ENCODE results near the gene ECM2. TPM values are rescaled to one million over a fixed set of nuclear protein-coding genes. Genes with fewer than 3 reads are reported as not detected.

The ECM2 gene
- total and polyA plus RNA-seq, 2 donors (not counting 1 experiment from before 2014, with no cell fraction given), result 6.8 to 17.2 TPM

- no peaks in the 10 kb centered on the region for H3K27me3 ChIP-seq (ENCODE audit: control insufficient read depth, insufficient read depth, low read length)
- H3K27ac ChIP-seq (ENCODE audit: insufficient read depth, low read length), result no peak overlapping the region
- H3K4me3 ChIP-seq (replicated peaks in 1 of 4; ENCODE audit: control extremely low read depth in 1 of 4, insufficient read depth in 1 of 4, low read depth in 3 of 4, low read length in 4 of 4), result no peak overlapping the region
- no peak overlapping the region for H2AFZ ChIP-seq (ENCODE audit: low read length)
- H3K9me3 ChIP-seq (ENCODE audit: control insufficient read depth, insufficient read depth, low read depth, low read length), result no peaks in the 10 kb centered on the region
- H3K9ac ChIP-seq (ENCODE audit: insufficient read depth, low read length), result no peak overlapping the region
- H3K4me2 ChIP-seq (ENCODE audit: extremely low read depth, insufficient read depth, low read length), result no peak overlapping the region
- H3K36me3 ChIP-seq (ENCODE audit: control insufficient read depth, insufficient read depth, low read length), result no peaks in the 10 kb centered on the region
- H3K4me1 ChIP-seq (ENCODE audit: control insufficient read depth, extremely low read depth, insufficient read depth, low read length), result peaks cover 8% of the 10 kb centered on the region
- H3K79me2 ChIP-seq (ENCODE audit: control insufficient read depth, insufficient read depth, low read length), result no peaks in the 10 kb centered on the region
- H4K20me1 ChIP-seq (ENCODE audit: control insufficient read depth, extremely low read depth, insufficient read depth, low read length), result no peaks in the 10 kb centered on the region
- peak; percentile 29 to 85 for DNase-seq (ENCODE audit: low read depth in 2 of 2)
- TF ChIP-seq CTCF (conservative IDR thresholded peaks at IDR 0.05 in 1 of 2, IDR thresholded peaks at IDR 0.05 in 1 of 2; ENCODE audit: low read depth in 1 of 2, low read length in 2 of 2), result no peak
These were observed 29.2 kb upstream of the ECM2 start for GRCh38 chr9:92564982-92565381.

DNA sequence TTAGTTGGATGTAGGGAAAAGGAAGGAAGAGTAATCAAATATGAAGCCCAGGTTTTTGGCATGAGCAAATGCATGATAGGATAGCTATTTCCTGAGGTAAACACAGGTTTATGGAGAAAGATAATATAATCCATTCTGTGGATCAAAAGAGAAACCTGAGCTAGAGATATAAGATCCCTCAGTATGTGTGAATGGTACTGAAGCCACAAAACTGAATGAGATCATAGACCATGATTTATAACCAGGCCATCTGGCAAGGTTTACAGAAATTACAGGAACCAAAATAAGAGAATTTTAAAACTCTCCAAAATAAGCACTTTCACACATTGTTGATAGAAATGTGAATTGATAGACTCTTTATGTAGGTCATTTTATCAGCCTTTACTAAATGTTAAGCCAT is 28.7 kb upstream of the ECM2 start:
- Histone ChIP-seq H3K36me3 (ENCODE audit: control insufficient read depth, insufficient read depth, low read length) (no peaks in the 10 kb centered on the region), H3K27ac (ENCODE audit: insufficient read depth, low read length) (no peak overlapping the region), H3K27me3 (ENCODE audit: control insufficient read depth, insufficient read depth, low read length) (no peaks in the 10 kb centered on the region), H3K79me2 (ENCODE audit: control insufficient read depth, insufficient read depth, low read length) (no peaks in the 10 kb centered on the region), H3K4me3 (replicated peaks in 1 of 4; ENCODE audit: control extremely low read depth in 1 of 4, insufficient read depth in 1 of 4, low read depth in 3 of 4, low read length in 4 of 4) (no peak overlapping the region), H2AFZ (ENCODE audit: low read length) (no peak overlapping the region), H3K4me2 (ENCODE audit: extremely low read depth, insufficient read depth, low read length) (no peak overlapping the region), H4K20me1 (ENCODE audit: control insufficient read depth, extremely low read depth, insufficient read depth, low read length) (no peaks in the 10 kb centered on the region), H3K4me1 (ENCODE audit: control insufficient read depth, extremely low read depth, insufficient read depth, low read length) (peaks cover 8% of the 10 kb centered on the region), H3K9me3 (ENCODE audit: control insufficient read depth, insufficient read depth, low read depth, low read length) (no peaks in the 10 kb centered on the region), H3K9ac (ENCODE audit: insufficient read depth, low read length) (no peak overlapping the region)
- TF ChIP-seq EZH2 (IDR thresholded peaks at IDR 0.05; ENCODE audit: low read length, missing control alignments) (no peak), CTCF (conservative IDR thresholded peaks at IDR 0.05 in 1 of 2, IDR thresholded peaks at IDR 0.05 in 1 of 2; ENCODE audit: low read depth in 1 of 2, low read length in 2 of 2) (no peak)
- DNase-seq (ENCODE audit: low read depth in 2 of 2), result peak; percentile 56 to 92

DNA sequence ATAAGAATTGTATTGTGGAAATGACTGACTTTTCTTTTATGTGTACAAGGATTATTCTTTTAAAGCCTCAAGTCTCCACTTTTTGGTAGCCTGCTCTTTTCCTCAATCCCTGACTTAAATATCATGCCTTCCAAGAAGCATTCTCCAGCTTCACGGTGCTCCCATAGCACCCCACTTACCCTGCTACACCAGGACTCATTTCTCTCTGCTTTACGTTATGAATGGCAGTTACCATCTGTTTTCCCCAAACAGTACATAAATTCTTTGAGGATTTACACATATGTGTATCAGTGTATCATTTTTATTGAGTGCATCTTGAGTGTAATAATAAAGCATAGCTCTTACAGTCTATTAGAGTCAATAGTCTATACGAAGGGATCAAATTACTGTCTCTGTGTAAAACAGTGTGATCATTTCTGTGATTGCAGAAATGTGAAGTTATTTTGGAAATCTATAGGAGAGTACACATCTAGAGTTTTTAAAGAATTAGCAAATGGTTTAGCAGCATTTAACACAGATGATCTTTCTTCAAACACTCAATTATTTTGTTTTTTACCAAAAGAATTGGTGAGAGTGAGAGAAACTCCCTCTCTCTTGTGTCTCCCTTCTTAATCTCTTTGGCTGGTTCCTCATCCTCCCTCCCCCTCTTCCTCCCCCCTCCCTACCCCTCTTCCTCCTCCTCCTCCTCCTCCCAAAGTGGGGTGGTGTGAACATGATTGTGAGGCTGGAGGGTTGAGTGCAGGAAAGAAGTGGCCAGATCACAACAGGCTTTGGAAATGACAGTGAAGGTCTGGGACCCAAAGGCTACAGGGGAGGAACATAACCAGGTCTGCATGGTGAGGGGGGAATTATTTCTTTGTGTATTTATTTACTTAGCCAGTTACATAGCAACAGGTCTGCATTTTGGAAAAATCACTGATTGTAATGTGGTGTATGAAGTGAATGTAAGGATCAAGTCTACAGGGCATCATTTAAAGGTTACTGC is 27.6 kb upstream of the ECM2 start:
- Histone ChIP-seq H3K36me3 (ENCODE audit: control insufficient read depth, insufficient read depth, low read length) (no peaks in the 10 kb centered on the region), H3K27ac (ENCODE audit: insufficient read depth, low read length) (no peak overlapping the region), H3K27me3 (ENCODE audit: control insufficient read depth, insufficient read depth, low read length) (no peaks in the 10 kb centered on the region), H4K20me1 (ENCODE audit: control insufficient read depth, extremely low read depth, insufficient read depth, low read length) (no peaks in the 10 kb centered on the region), H3K79me2 (ENCODE audit: control insufficient read depth, insufficient read depth, low read length) (no peaks in the 10 kb centered on the region), H3K4me3 (replicated peaks in 1 of 4; ENCODE audit: control extremely low read depth in 1 of 4, insufficient read depth in 1 of 4, low read depth in 3 of 4, low read length in 4 of 4) (no peak overlapping the region), H2AFZ (ENCODE audit: low read length) (no peak overlapping the region), H3K9ac (ENCODE audit: insufficient read depth, low read length) (no peak overlapping the region), H3K4me2 (ENCODE audit: extremely low read depth, insufficient read depth, low read length) (peak overlapping the region; percentile 29), H3K9me3 (ENCODE audit: control insufficient read depth, insufficient read depth, low read depth, low read length) (no peaks in the 10 kb centered on the region), H3K4me1 (ENCODE audit: control insufficient read depth, extremely low read depth, insufficient read depth, low read length) (peaks cover 8% of the 10 kb centered on the region)
- peak; percentile 11 to 40 for DNase-seq (ENCODE audit: low read depth in 2 of 2)
- TF ChIP-seq CTCF (conservative IDR thresholded peaks at IDR 0.05 in 1 of 2, IDR thresholded peaks at IDR 0.05 in 1 of 2; ENCODE audit: low read depth in 1 of 2, low read length in 2 of 2) (no peak), EZH2 (IDR thresholded peaks at IDR 0.05; ENCODE audit: low read length, missing control alignments) (no peak)
